Liver (tissue), 9 donors: Measurements from ENCODE around the gene CSNK1G1. TPM values are rescaled to one million over a fixed set of nuclear protein-coding genes. Genes with fewer than 3 reads are reported as not detected.

ENCODE experiments used
- DNase-seq: peaks from one replicate; pipeline ENCODE4 v3.0.0-alpha.2; 2017; ENCODE audit warnings: low spot score
- H3K27ac ChIP-seq, 2 donors: one replicate each; pipeline ENCODE4 v1.7.0; 2013; ENCODE audit warnings: inconsistent platforms in 2 of 2, low read length in 2 of 2, control low read depth in 1 of 2, low read depth in 1 of 2, mild to moderate bottlenecking in 1 of 2
- H3K27me3 ChIP-seq, 4 donors: one replicate each; pipeline versions ENCODE4 v1.6.1 to v1.7.0; 2013; ENCODE audit warnings: low read length in 3 of 4, inconsistent platforms in 1 of 4, mild to moderate bottlenecking in 1 of 4, moderate library complexity in 1 of 4; ENCODE audit not compliant: control insufficient read depth in 4 of 4, insufficient read depth in 4 of 4
- H3K36me3 ChIP-seq, 4 donors: one replicate each; pipeline versions ENCODE4 v1.6.1 to v1.7.0; 2013; ENCODE audit warnings: low read length in 3 of 4, mild to moderate bottlenecking in 3 of 4, low read depth in 1 of 4, moderate library complexity in 1 of 4; ENCODE audit not compliant: control insufficient read depth in 4 of 4, insufficient read depth in 3 of 4
- H3K4me1 ChIP-seq, 4 donors: one replicate each; pipeline versions ENCODE4 v1.6.1 to v1.7.0; 2013; ENCODE audit warnings: low read length in 3 of 4, mild to moderate bottlenecking in 3 of 4, moderate library complexity in 1 of 4; ENCODE audit not compliant: control insufficient read depth in 4 of 4, insufficient read depth in 4 of 4
- H3K4me3 ChIP-seq, 3 donors: one replicate each; pipeline versions ENCODE4 v1.6.1 to v1.7.0; 2013; ENCODE audit warnings: low read length in 3 of 3, control low read depth in 1 of 3, low read depth in 1 of 3, mild to moderate bottlenecking in 1 of 3
- H3K9ac ChIP-seq, 2 donors: one replicate each; pipeline ENCODE4 v1.7.0; 2013; ENCODE audit warnings: low read length in 2 of 2, mild to moderate bottlenecking in 2 of 2, moderate library complexity in 2 of 2, control low read depth in 1 of 2, low read depth in 1 of 2
- H3K9me3 ChIP-seq, 4 donors: one replicate each; pipeline versions ENCODE4 v1.6.1 to v1.7.0; 2013; ENCODE audit warnings: low read length in 3 of 4; ENCODE audit not compliant: control insufficient read depth in 4 of 4
- ATF3 ChIP-seq: IDR thresholded peaks from 2 replicates; pipeline ENCODE4 v1.6.1; 2016; ENCODE audit warnings: antibody characterized with exemption
- EGR1 ChIP-seq, 2 donors: IDR thresholded peaks; 2 replicates each; pipeline ENCODE4 v1.6.1; 2016 to 2018; ENCODE audit warnings: antibody characterized with exemption in 2 of 2, low read depth in 2 of 2
- FOXA1 ChIP-seq: IDR thresholded peaks from 2 replicates; pipeline ENCODE4 v1.6.1; 2016; ENCODE audit warnings: antibody characterized with exemption
- FOXA2 ChIP-seq: IDR thresholded peaks from 2 replicates; pipeline ENCODE4 v1.6.1; 2016; ENCODE audit warnings: antibody characterized with exemption
- GABPA ChIP-seq, 2 donors: IDR thresholded peaks in 1 of 2; conservative IDR thresholded peaks in 1 of 2; 2 replicates each; pipeline ENCODE4 v1.6.1; 2016; ENCODE audit warnings: antibody characterized with exemption in 2 of 2, mild to moderate bottlenecking in 1 of 2, moderate library complexity in 1 of 2
- HNF4A ChIP-seq, 2 donors: conservative IDR thresholded peaks; 2 replicates each; pipeline ENCODE4 v1.6.1; 2016; ENCODE audit warnings: antibody characterized with exemption in 2 of 2, mild to moderate bottlenecking in 2 of 2
- JUND ChIP-seq, 2 donors: IDR thresholded peaks; 2 replicates each; pipeline ENCODE4 v1.6.1; 2016; ENCODE audit warnings: antibody characterized with exemption in 2 of 2
- NR2F2 ChIP-seq: IDR thresholded peaks from 2 replicates; pipeline ENCODE4 v1.6.1; 2016; ENCODE audit warnings: antibody characterized with exemption
- RAD21 ChIP-seq, 2 donors: IDR thresholded peaks; 2 replicates each; pipeline ENCODE4 v1.6.1; 2016; ENCODE audit warnings: antibody characterized with exemption in 2 of 2, mild to moderate bottlenecking in 2 of 2
- RXRA ChIP-seq, 2 donors: IDR thresholded peaks; 2 replicates each; pipeline ENCODE4 v1.6.1; 2017 to 2018; ENCODE audit warnings: antibody characterized with exemption in 2 of 2, mild to moderate bottlenecking in 1 of 2
- SP1 ChIP-seq: IDR thresholded peaks from 2 replicates; pipeline ENCODE4 v1.6.1; 2018; ENCODE audit warnings: antibody characterized with exemption, mild to moderate bottlenecking
- YY1 ChIP-seq: IDR thresholded peaks from 2 replicates; pipeline ENCODE4 v1.6.1; 2016; ENCODE audit warnings: antibody characterized with exemption, mild to moderate bottlenecking
- ZBTB33 ChIP-seq: IDR thresholded peaks from 2 replicates; pipeline ENCODE4 v1.6.1; 2016; ENCODE audit warnings: antibody characterized with exemption
- WGBS: extraction: QIAGEN DNeasy Blood & Tissue Kit; methylation state at CpG from one replicate; pipeline ENCODE4 v1.1.7; 2013; 5-methylcytosine and 5-hydroxymethylcytosine counted together
- polyA plus RNA-seq, 2 donors: library from polyadenylated mRNA; stranded (reverse) in 1 of 2; unstranded in 1 of 2; fragments of 200-250 nt in 1 of 2; fragments of >200 nt in 1 of 2; fragmentation: Nextera tagmentation in 1 of 2; extraction: Ambion mirVana in 1 of 2; gene quantifications; one replicate each; pipeline versions ENCODE4 v1.2.1 to v1.2.3, GENCODE V29; 2013 to 2015
- total RNA-seq, 2 donors: library from RNA; depleted of rRNA; stranded (reverse); fragments of >200 nt; gene quantifications; one replicate each; pipeline ENCODE4 v1.2.3, GENCODE V29; 2014
- TF ChIP-seq, protein P1 (sequence below): fragments of 150-350 bp; IDR thresholded peaks from 2 replicates; pipeline ENCODE4 v1.5.1; 2017; ENCODE audit warnings: improper control_type of control experiment, low read depth, low read length; ENCODE audit not compliant: missing input control
- TF ChIP-seq, protein P2 (sequence below): IDR thresholded peaks from 2 replicates; pipeline ENCODE4 v1.6.1; 2016; ENCODE audit warnings: antibody characterized with exemption, mild to moderate bottlenecking
- TF ChIP-seq, protein P3 (sequence below): IDR thresholded peaks from 2 replicates; pipeline ENCODE4 v1.6.1; 2016; ENCODE audit warnings: antibody characterized with exemption
- donor health status: healthy.
- donor health status: healthy.
- donor health status: healthy.
- donor health status: healthy.
- donor health status: healthy.

The CSNK1G1 gene
- total and polyA plus RNA-seq, 4 donors: 1.7 to 9.1 (median 5.8) TPM

- TF ChIP-seq FOXA1: no peak
- TF ChIP-seq ATF3: no peak
- TF ChIP-seq RXRA (IDR thresholded peaks at IDR 0.05): no peak
- TF ChIP-seq RAD21 (IDR thresholded peaks at IDR 0.05): no peak
- TF ChIP-seq EGR1 (IDR thresholded peaks at IDR 0.05; ENCODE audit: low read depth in 2 of 2): no peak
- no peak for TF ChIP-seq SP1
- TF ChIP-seq, protein P1, sequence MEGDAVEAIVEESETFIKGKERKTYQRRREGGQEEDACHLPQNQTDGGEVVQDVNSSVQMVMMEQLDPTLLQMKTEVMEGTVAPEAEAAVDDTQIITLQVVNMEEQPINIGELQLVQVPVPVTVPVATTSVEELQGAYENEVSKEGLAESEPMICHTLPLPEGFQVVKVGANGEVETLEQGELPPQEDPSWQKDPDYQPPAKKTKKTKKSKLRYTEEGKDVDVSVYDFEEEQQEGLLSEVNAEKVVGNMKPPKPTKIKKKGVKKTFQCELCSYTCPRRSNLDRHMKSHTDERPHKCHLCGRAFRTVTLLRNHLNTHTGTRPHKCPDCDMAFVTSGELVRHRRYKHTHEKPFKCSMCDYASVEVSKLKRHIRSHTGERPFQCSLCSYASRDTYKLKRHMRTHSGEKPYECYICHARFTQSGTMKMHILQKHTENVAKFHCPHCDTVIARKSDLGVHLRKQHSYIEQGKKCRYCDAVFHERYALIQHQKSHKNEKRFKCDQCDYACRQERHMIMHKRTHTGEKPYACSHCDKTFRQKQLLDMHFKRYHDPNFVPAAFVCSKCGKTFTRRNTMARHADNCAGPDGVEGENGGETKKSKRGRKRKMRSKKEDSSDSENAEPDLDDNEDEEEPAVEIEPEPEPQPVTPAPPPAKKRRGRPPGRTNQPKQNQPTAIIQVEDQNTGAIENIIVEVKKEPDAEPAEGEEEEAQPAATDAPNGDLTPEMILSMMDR: no peak
- TF ChIP-seq NR2F2: no peak
- no peak for TF ChIP-seq FOXA2
- no peak for TF ChIP-seq GABPA (IDR thresholded peaks at IDR 0.05 in 1 of 2, conservative IDR thresholded peaks at IDR 0.05 in 1 of 2)
- TF ChIP-seq, protein P2, sequence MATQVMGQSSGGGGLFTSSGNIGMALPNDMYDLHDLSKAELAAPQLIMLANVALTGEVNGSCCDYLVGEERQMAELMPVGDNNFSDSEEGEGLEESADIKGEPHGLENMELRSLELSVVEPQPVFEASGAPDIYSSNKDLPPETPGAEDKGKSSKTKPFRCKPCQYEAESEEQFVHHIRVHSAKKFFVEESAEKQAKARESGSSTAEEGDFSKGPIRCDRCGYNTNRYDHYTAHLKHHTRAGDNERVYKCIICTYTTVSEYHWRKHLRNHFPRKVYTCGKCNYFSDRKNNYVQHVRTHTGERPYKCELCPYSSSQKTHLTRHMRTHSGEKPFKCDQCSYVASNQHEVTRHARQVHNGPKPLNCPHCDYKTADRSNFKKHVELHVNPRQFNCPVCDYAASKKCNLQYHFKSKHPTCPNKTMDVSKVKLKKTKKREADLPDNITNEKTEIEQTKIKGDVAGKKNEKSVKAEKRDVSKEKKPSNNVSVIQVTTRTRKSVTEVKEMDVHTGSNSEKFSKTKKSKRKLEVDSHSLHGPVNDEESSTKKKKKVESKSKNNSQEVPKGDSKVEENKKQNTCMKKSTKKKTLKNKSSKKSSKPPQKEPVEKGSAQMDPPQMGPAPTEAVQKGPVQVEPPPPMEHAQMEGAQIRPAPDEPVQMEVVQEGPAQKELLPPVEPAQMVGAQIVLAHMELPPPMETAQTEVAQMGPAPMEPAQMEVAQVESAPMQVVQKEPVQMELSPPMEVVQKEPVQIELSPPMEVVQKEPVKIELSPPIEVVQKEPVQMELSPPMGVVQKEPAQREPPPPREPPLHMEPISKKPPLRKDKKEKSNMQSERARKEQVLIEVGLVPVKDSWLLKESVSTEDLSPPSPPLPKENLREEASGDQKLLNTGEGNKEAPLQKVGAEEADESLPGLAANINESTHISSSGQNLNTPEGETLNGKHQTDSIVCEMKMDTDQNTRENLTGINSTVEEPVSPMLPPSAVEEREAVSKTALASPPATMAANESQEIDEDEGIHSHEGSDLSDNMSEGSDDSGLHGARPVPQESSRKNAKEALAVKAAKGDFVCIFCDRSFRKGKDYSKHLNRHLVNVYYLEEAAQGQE: no peak
- TF ChIP-seq JUND (IDR thresholded peaks at IDR 0.05): no peak
- TF ChIP-seq ZBTB33: no peak
- no peak for TF ChIP-seq HNF4A (conservative IDR thresholded peaks at IDR 0.05)
- TF ChIP-seq, protein P3, sequence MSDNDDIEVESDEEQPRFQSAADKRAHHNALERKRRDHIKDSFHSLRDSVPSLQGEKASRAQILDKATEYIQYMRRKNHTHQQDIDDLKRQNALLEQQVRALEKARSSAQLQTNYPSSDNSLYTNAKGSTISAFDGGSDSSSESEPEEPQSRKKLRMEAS: no peak
- no peak for TF ChIP-seq YY1
- no peak overlapping the region for H3K9ac ChIP-seq
- H3K4me3 ChIP-seq: no peak overlapping the region
- 86% methylated on average over 14 of the region's 14 CpGs for WGBS
- H3K27me3 ChIP-seq: no peaks in the 10 kb centered on the region
- peaks cover 0 to 4% (median 0%) of the 10 kb centered on the region in 4 donors for H3K4me1 ChIP-seq
- H3K36me3 ChIP-seq: peaks cover 0 to 43% (median 14%) of the 10 kb centered on the region in 4 donors
- no peak overlapping the region for H3K27ac ChIP-seq
- no peak for DNase-seq
- no peaks in the 10 kb centered on the region for H3K9me3 ChIP-seq
These were observed 211.2 kb downstream of the CSNK1G1 start for GRCh38 chr15:64144565-64145281.
